Measurements from ENCODE around the gene MMP28.

The MMP28 gene

GRCh38 chr17:35743626-35744328, 51.7 kb downstream of the MMP28 start:
- DNase-seq (ENCODE audit: low read depth) = no peak

- DNase-seq (ENCODE audit: low read depth) = no peak
These were observed 52.5 kb downstream of the MMP28 start for GRCh38 chr17:35742896-35743477.

GRCh38 chr17:35742496-35742895, 52.9 kb downstream of the MMP28 start:
- no peak for DNase-seq (ENCODE audit: low read depth)

- no peak for DNase-seq (ENCODE audit: low read depth)
These were observed 54.2 kb downstream of the MMP28 start for GRCh38 chr17:35740997-35741931.

GRCh38 chr17:35740216-35740615, 55.2 kb downstream of the MMP28 start:
- no peak for DNase-seq (ENCODE audit: low read depth)

- no peak for DNase-seq (ENCODE audit: low read depth)
These were observed 56.8 kb downstream of the MMP28 start for GRCh38 chr17:35738519-35739133.

GRCh38 chr17:35736236-35736635, 59.2 kb downstream of the MMP28 start:
- no peak for DNase-seq (ENCODE audit: low read depth)

- no peak for DNase-seq (ENCODE audit: low read depth)
These were observed 60.2 kb downstream of the MMP28 start for GRCh38 chr17:35735036-35735805.

GRCh38 chr17:35734396-35734795, 61.0 kb downstream of the MMP28 start:
- DNase-seq (ENCODE audit: low read depth) = no peak

GRCh38 chr17:35733366-35733765, 62.1 kb downstream of the MMP28 start:
- no peak for DNase-seq (ENCODE audit: low read depth)

GRCh38 chr17:35732806-35733136, 62.7 kb downstream of the MMP28 start:
- no peak for DNase-seq (ENCODE audit: low read depth)

GRCh38 chr17:35731917-35732805, 63.3 kb downstream of the MMP28 start:
- DNase-seq (ENCODE audit: low read depth) = no peak

GRCh38 chr17:35731239-35731916, 64.1 kb downstream of the MMP28 start, which contains the start of gene RASL10B:
Gene RASL10B (plus strand): TSS chr17:35731639. CDS start chr17:35735185, 3,546 bp downstream.
- no peak for DNase-seq (ENCODE audit: low read depth)

GRCh38 chr17:35730400-35731005, 64.9 kb downstream of the MMP28 start:
- no peak for DNase-seq (ENCODE audit: low read depth)

- no peak for DNase-seq (ENCODE audit: low read depth)
These were observed 66.0 kb downstream of the MMP28 start for GRCh38 chr17:35729405-35729833.

GRCh38 chr17:35728551-35728950, 66.9 kb downstream of the MMP28 start:
- DNase-seq (ENCODE audit: low read depth) = no peak

GRCh38 chr17:35727635-35728034, 67.8 kb downstream of the MMP28 start:
- DNase-seq (ENCODE audit: low read depth) = no peak

GRCh38 chr17:35726953-35727460, 68.4 kb downstream of the MMP28 start:
- no peak for DNase-seq (ENCODE audit: low read depth)

Measured in GM04503 (cell line).